ENCODE measurements around the gene IGFBP2. TPM values are rescaled to one million over a fixed set of nuclear protein-coding genes. Genes with fewer than 3 reads are reported as not detected.
A peak's percentile ranks its signal among the peaks of the same experiment; 100 is the strongest.

IGFBP2 gene
- total and polyA plus RNA-seq, 10 donors, result 61.3 to 334 (median 257) TPM

DNA sequence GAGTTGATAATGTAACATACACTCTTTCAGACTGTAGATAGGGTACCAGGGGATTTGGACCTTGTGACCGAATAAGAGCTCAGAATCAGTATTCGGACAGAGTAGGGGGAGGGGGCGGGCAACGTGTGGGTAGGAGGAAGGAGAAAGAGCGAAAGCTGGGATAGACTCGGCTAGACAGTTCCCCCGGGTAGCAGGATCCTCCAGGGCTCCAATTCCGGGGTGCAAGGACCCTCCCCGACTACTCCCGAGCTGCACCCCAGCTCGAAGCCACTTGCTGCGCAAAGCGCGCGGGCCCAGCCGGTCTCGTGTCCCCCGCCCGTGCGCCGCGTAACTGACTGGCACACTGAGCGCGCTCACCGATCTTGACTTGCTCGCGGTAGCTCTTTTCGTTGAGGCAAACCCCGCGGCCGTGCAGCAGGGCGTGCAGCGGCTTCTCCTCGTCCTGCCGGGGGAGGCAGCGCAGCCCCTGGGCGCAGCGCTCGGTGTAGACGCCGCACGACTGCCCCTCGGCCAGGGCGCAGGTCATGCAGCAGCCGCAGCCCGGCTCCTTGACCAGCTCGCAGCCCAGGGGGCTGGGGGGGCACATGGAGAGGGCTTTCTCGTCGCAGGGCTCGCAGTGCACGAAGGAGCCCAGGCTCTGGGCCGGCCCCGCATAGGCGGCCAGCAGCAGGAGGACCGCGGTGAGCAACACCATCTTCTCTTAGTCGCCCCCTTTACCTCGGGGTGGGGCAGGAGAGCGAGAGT is 61.0 kb downstream of the IGFBP2 start:
- H3K4me1 ChIP-seq, result peaks cover 25 to 87% (median 46%) of the 10 kb centered on the region in 6 donors
- peak overlapping the region in 6 of 8 donors; percentile 61 to 81 (median 68) for H3K27ac ChIP-seq
- H3K27me3 ChIP-seq (replicated peaks in 1 of 7), result peaks cover 0 to 100% (median 36%) of the 10 kb centered on the region in 7 donors
- no peaks in the 10 kb centered on the region for H3K9me3 ChIP-seq
- peak overlapping the region; percentile 20 to 68 (median 42) for H3K4me3 ChIP-seq
- intact Hi-C loops (cut with DNase I; ENCODE audit: low total_unique reads), result loop anchor here (10.0 kb wide), 1 partner anchor 471 kb away; no protein-coding TSS in a partner anchor
- no peak for DNase-seq
- TF ChIP-seq POLR2A (IDR thresholded peaks at IDR 0.05) (peak in 1 of 3 donors; percentile 11), POLR2AphosphoS5 (IDR thresholded peaks at IDR 0.05) (peak; percentile 16 to 80 (median 70))
- TF ChIP-seq, protein P1, sequence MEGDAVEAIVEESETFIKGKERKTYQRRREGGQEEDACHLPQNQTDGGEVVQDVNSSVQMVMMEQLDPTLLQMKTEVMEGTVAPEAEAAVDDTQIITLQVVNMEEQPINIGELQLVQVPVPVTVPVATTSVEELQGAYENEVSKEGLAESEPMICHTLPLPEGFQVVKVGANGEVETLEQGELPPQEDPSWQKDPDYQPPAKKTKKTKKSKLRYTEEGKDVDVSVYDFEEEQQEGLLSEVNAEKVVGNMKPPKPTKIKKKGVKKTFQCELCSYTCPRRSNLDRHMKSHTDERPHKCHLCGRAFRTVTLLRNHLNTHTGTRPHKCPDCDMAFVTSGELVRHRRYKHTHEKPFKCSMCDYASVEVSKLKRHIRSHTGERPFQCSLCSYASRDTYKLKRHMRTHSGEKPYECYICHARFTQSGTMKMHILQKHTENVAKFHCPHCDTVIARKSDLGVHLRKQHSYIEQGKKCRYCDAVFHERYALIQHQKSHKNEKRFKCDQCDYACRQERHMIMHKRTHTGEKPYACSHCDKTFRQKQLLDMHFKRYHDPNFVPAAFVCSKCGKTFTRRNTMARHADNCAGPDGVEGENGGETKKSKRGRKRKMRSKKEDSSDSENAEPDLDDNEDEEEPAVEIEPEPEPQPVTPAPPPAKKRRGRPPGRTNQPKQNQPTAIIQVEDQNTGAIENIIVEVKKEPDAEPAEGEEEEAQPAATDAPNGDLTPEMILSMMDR (IDR thresholded peaks at IDR 0.05 in 8 of 11, conservative IDR thresholded peaks at IDR 0.05 in 3 of 11), result no peak
- no peaks in the 10 kb centered on the region for H3K36me3 ChIP-seq
- 1 to 4% (median 2%) methylated on average over 40 to 59 of the region's 59 CpGs for WGBS, 5 donors

DNA sequence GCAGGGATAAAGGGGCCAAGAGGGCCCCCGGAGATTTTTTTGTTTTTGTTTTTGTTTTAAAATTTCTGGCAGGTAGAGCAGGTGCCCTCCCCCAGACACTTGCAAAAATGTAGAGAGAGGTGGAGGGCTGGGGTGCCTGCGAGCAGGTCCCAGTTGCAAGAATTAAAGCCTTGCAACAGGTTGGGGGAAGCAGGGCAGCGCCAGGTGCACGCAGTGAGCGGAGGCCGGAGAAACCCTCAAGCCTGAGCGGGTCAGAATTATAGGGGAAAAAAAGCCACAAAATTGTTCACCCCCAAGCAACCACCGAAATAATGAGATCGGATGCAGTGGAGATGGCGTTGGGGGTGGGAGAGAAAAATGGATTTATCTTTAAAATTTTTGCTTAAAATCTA is 61.6 kb downstream of the IGFBP2 start:
- H3K9me3 ChIP-seq, result no peaks in the 10 kb centered on the region
- peak overlapping the region in 4 of 8 donors; percentile 19 to 81 (median 68) for H3K27ac ChIP-seq
- peaks cover 0 to 100% (median 36%) of the 10 kb centered on the region in 7 donors for H3K27me3 ChIP-seq (replicated peaks in 1 of 7)
- H3K4me1 ChIP-seq, result peaks cover 25 to 88% (median 46%) of the 10 kb centered on the region in 6 donors
- TF ChIP-seq, protein P1 (IDR thresholded peaks at IDR 0.05 in 8 of 11, conservative IDR thresholded peaks at IDR 0.05 in 3 of 11), result no peak
- TF ChIP-seq POLR2AphosphoS5 (IDR thresholded peaks at IDR 0.05) (no peak), POLR2A (IDR thresholded peaks at IDR 0.05) (no peak)
- intact Hi-C loops (cut with DNase I; ENCODE audit: low total_unique reads), result loop anchor here (5.0 to 10.0 kb wide), 2 partner anchors 470 to 817 kb away; no protein-coding TSS in a partner anchor
- H3K4me3 ChIP-seq, result peak overlapping the region; percentile 20 to 68 (median 42)
- no peaks in the 10 kb centered on the region for H3K36me3 ChIP-seq
- no peak for DNase-seq
- WGBS, 5 donors, result 7 to 17% (median 12%) methylated on average over 10 of the region's 10 CpGs

DNA sequence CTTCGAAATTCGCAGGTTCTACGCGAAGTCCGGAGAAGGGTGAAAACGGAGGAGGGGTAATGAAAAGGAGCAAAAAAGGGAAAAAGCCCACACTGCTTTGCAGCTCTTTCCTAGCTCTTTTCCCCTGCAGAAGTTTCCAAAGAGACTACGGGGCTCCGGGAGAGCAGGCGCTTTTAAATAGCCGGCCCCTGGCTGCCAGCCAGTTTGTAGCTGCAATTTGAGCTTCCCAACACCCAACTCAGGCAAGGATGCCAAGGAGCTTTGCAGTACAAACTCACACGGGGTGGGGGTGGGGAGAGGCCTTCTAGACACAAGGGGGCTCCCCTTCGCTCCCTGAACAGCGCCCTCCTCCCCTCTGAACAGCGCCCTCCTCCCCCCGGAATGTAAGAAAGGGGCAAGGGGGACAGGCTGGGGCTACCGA is 62.2 kb downstream of the IGFBP2 start, which contains the start of gene IGFBP5:
TSS of gene IGFBP5 (minus strand) at position 149 of the 421 bp plus-strand sequence. CDS start 774 bp downstream, outside the sequence.
- no peak for TF ChIP-seq POLR2A (IDR thresholded peaks at IDR 0.05)
- peak in 2 of 3 donors; percentile 21 to 50 for TF ChIP-seq POLR2AphosphoS5 (IDR thresholded peaks at IDR 0.05)
- 13 to 21% (median 14%) methylated on average over 15 to 16 of the region's 16 CpGs for WGBS, 5 donors
- H3K27ac ChIP-seq, result peak within 1 kb of the TSS in 7 of 8 donors; percentile 19 to 81 (median 67)
- intact Hi-C loops (cut with DNase I; ENCODE audit: low total_unique reads), result loop anchor here (5.0 to 10.0 kb wide), 2 partner anchors 469 to 817 kb away; no protein-coding TSS in a partner anchor
- no peaks in the 10 kb centered on the region for H3K36me3 ChIP-seq
- H3K4me1 ChIP-seq, result peaks cover 25 to 88% (median 48%) of the 10 kb centered on the region in 6 donors
- DNase-seq, result no peak
- peaks cover 0 to 100% (median 36%) of the 10 kb centered on the region in 7 donors for H3K27me3 ChIP-seq (replicated peaks in 1 of 7)
- H3K9me3 ChIP-seq, result no peaks in the 10 kb centered on the region
- H3K4me3 ChIP-seq, result peak within 1 kb of the TSS; percentile 20 to 68 (median 42)

DNA sequence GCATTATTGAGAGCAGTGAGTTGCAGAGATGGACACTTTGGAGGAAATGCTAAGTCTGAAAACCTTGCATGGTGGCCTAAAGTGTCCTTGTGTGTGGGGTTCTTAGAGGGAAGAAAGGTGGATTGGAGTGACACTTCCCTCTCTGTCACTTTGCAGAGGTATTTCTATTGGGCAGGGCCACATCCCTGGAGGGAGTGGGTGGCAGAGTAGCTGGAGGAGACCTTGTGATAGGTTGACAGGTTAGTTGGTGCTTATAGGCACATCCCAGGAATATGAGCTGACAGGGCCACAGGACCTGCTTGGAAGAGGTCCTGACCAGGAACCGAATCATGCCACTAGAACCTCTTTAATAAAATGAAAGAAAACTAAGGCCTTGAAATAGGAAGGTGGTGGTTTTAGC is 63.1 kb downstream of the IGFBP2 start:
- TF ChIP-seq POLR2AphosphoS5 (IDR thresholded peaks at IDR 0.05) (no peak), POLR2A (IDR thresholded peaks at IDR 0.05) (no peak)
- TF ChIP-seq, protein P1 (IDR thresholded peaks at IDR 0.05 in 8 of 11, conservative IDR thresholded peaks at IDR 0.05 in 3 of 11), result no peak
- Histone ChIP-seq H3K4me3 (no peak overlapping the region), H3K4me1 (peaks cover 25 to 82% (median 44%) of the 10 kb centered on the region in 6 donors), H3K36me3 (no peaks in the 10 kb centered on the region), H3K27ac (peak overlapping the region in 4 of 8 donors; percentile 20 to 68 (median 32)), H3K9me3 (no peaks in the 10 kb centered on the region), H3K27me3 (replicated peaks in 1 of 7) (peaks cover 0 to 96% (median 36%) of the 10 kb centered on the region in 7 donors)
- WGBS, 5 donors, result 50 to 95% (median 76%) methylated on average over 1 of the region's 1 CpG
- no peak for DNase-seq
- intact Hi-C loops (cut with DNase I; ENCODE audit: low total_unique reads), result loop anchor here (5.0 to 10.0 kb wide), 2 partner anchors 468 to 816 kb away; no protein-coding TSS in a partner anchor

Measured in spleen (tissue), 11 donors.